SU-DHL-6 (cell line): ENCODE measurements around the gene FAM83C.

Source experiments
- CTCF ChIP-seq: fragments of 200-600 bp; sonication (generic); IDR thresholded peaks from one replicate; pipeline ENCODE4 v1.5.1; 2017; ENCODE audit warnings: antibody characterized with exemption, mild to moderate bottlenecking, low read length, moderate library complexity; ENCODE audit not compliant: insufficient read depth, poor library complexity, severe bottlenecking
- EZH2phosphoT487 ChIP-seq: fragments of 200-600 bp; sonication (generic), shearing (Covaris generic); conservative IDR thresholded peaks from 2 replicates; pipeline ENCODE4 v1.6.1; 2018; ENCODE audit warnings: mild to moderate bottlenecking, antibody characterized with exemption, low read length, moderate library complexity, mixed read lengths

GRCh38 chr20:35279040-35279439, 13.2 kb downstream of the FAM83C start:
- no peak for TF ChIP-seq CTCF
- TF ChIP-seq EZH2phosphoT487, result no peak
